Measurements from ENCODE around the gene ZNF773.
A peak's percentile ranks its signal among the peaks of the same experiment; 100 is the strongest.

The ZNF773 gene

GRCh38 chr19:57477191-57478008 lies 22.3 kb upstream of the ZNF773 start, which contains the start of gene ZNF772:
Gene ZNF772 (minus strand): TSS chr19:57477566. CDS start chr19:57477309, 257 bp downstream.
- TF ChIP-seq TAF1 (IDR thresholded peaks at IDR 0.05; ENCODE audit: borderline replicate concordance, insufficient read depth, low read length) = no peak
- no peak; the same call in 1 of the 2 replicates for TF ChIP-seq POLR2AphosphoS5 (IDR thresholded peaks at IDR 0.05; ENCODE audit: low read depth, low read length)
- TF ChIP-seq FOXP2 (optimal IDR thresholded peaks at IDR 0.05; ENCODE audit: borderline replicate concordance, extremely low read depth, extremely low read length, insufficient read depth) = no peak
- TF ChIP-seq REST (IDR thresholded peaks at IDR 0.05; ENCODE audit: insufficient read depth in 1 of 2, low read depth in 2 of 2, low read length in 2 of 2) = no peak
- no peak for TF ChIP-seq SIN3A (IDR thresholded peaks at IDR 0.05; ENCODE audit: borderline replicate concordance, insufficient read depth, low read length)

- TF ChIP-seq POLR2AphosphoS5 (IDR thresholded peaks at IDR 0.05; ENCODE audit: low read depth, low read length) (peak; percentile 61), TAF1 (IDR thresholded peaks at IDR 0.05; ENCODE audit: borderline replicate concordance, insufficient read depth, low read length) (0 out of 2 replicates have a peak, but pooled peaks have one; percentile 21)
Observed at GRCh38 chr19:57487477-57488298, 12.1 kb upstream of the ZNF773 start, which contains the start of gene ZNF419. Gene ZNF419 (plus strand): TSS chr19:57487750. CDS start chr19:57487951, 201 bp downstream.

GRCh38 chr19:57506163-57506562 lies 6.4 kb downstream of the ZNF773 start:
- TF ChIP-seq TAF1 (IDR thresholded peaks at IDR 0.05; ENCODE audit: borderline replicate concordance, insufficient read depth, low read length) = no peak
- no peak for TF ChIP-seq SIN3A (IDR thresholded peaks at IDR 0.05; ENCODE audit: borderline replicate concordance, insufficient read depth, low read length)
- TF ChIP-seq REST (IDR thresholded peaks at IDR 0.05; ENCODE audit: insufficient read depth in 1 of 2, low read depth in 2 of 2, low read length in 2 of 2) = no peak
- no peak for TF ChIP-seq POLR2AphosphoS5 (IDR thresholded peaks at IDR 0.05; ENCODE audit: low read depth, low read length)
- no peak for TF ChIP-seq FOXP2 (optimal IDR thresholded peaks at IDR 0.05; ENCODE audit: borderline replicate concordance, extremely low read depth, extremely low read length, insufficient read depth)

- TF ChIP-seq FOXP2 (optimal IDR thresholded peaks at IDR 0.05; ENCODE audit: borderline replicate concordance, extremely low read depth, extremely low read length, insufficient read depth) = no peak
- no peak for TF ChIP-seq SIN3A (IDR thresholded peaks at IDR 0.05; ENCODE audit: borderline replicate concordance, insufficient read depth, low read length)
- no peak for TF ChIP-seq TAF1 (IDR thresholded peaks at IDR 0.05; ENCODE audit: borderline replicate concordance, insufficient read depth, low read length)
Observed at GRCh38 chr19:57511484-57511883, 11.7 kb downstream of the ZNF773 start.

- TF ChIP-seq TAF1 (IDR thresholded peaks at IDR 0.05; ENCODE audit: borderline replicate concordance, insufficient read depth, low read length) = no peak
- TF ChIP-seq FOXP2 (optimal IDR thresholded peaks at IDR 0.05; ENCODE audit: borderline replicate concordance, extremely low read depth, extremely low read length, insufficient read depth) = no peak
- no peak for TF ChIP-seq POLR2AphosphoS5 (IDR thresholded peaks at IDR 0.05; ENCODE audit: low read depth, low read length)
- no peak for TF ChIP-seq REST (IDR thresholded peaks at IDR 0.05; ENCODE audit: insufficient read depth in 1 of 2, low read depth in 2 of 2, low read length in 2 of 2)
- no peak for TF ChIP-seq SIN3A (IDR thresholded peaks at IDR 0.05; ENCODE audit: borderline replicate concordance, insufficient read depth, low read length)
Observed at GRCh38 chr19:57512845-57513244, 13.1 kb downstream of the ZNF773 start.

All from PFSK-1 (cell line).